Measurements from ENCODE around the gene KIF5A.
A peak's percentile ranks its signal among the peaks of the same experiment; 100 is the strongest.

KIF5A gene

GRCh38 chr12:57535764-57536596, 13.9 kb upstream of the KIF5A start:
- DNase-seq (ENCODE audit: low spot score) = no peak

GRCh38 chr12:57536597-57536942, 13.3 kb upstream of the KIF5A start:
- no peak for DNase-seq (ENCODE audit: low spot score)

GRCh38 chr12:57539134-57539768, 10.6 kb upstream of the KIF5A start:
- DNase-seq (ENCODE audit: low spot score) = no peak

GRCh38 chr12:57541001-57541400, 8.8 kb upstream of the KIF5A start:
- DNase-seq (ENCODE audit: low spot score) = no peak

- DNase-seq (ENCODE audit: low spot score) = no peak
Measured at GRCh38 chr12:57541717-57542116, 8.1 kb upstream of the KIF5A start.

- no peak for DNase-seq (ENCODE audit: low spot score)
Measured at GRCh38 chr12:57543581-57543980, 6.3 kb upstream of the KIF5A start.

GRCh38 chr12:57545809-57546437, 3.9 kb upstream of the KIF5A start:
- DNase-seq (ENCODE audit: low spot score) = peak; percentile 79

GRCh38 chr12:57546438-57547287, 3.2 kb upstream of the KIF5A start, which contains the start of gene DCTN2:
TSS of gene DCTN2 (minus strand) at chr12:57547192. CDS start at chr12:57547063, 129 bp downstream.
- peak; percentile 98 for DNase-seq (ENCODE audit: low spot score)

GRCh38 chr12:57547288-57548012, 2.4 kb upstream of the KIF5A start:
- no peak for DNase-seq (ENCODE audit: low spot score)

- no peak for DNase-seq (ENCODE audit: low spot score)
Measured at GRCh38 chr12:57548013-57548315, 1.9 kb upstream of the KIF5A start.

GRCh38 chr12:57548488-57548887, 1.4 kb upstream of the KIF5A start:
- no peak for DNase-seq (ENCODE audit: low spot score)

- no peak for DNase-seq (ENCODE audit: low spot score)
Measured at GRCh38 chr12:57549203-57549908, 488 bp upstream of the KIF5A start.

GRCh38 chr12:57550641-57551549, 1.1 kb downstream of the KIF5A start:
- no peak for DNase-seq (ENCODE audit: low spot score)

GRCh38 chr12:57551637-57552305, 1.9 kb downstream of the KIF5A start:
- DNase-seq (ENCODE audit: low spot score) = no peak

GRCh38 chr12:57552306-57552651, 2.4 kb downstream of the KIF5A start:
- DNase-seq (ENCODE audit: low spot score) = no peak

GRCh38 chr12:57552835-57553313, 3.0 kb downstream of the KIF5A start:
- DNase-seq (ENCODE audit: low spot score) = no peak

GRCh38 chr12:57553343-57554202, 3.7 kb downstream of the KIF5A start:
- no peak for DNase-seq (ENCODE audit: low spot score)

- DNase-seq (ENCODE audit: low spot score) = no peak
Measured at GRCh38 chr12:57554453-57554852, 4.6 kb downstream of the KIF5A start.

Measured in RKO (cell line).